GM23248 (cell line): ENCODE data around the gene ARFRP1. TPM values are rescaled to one million over a fixed set of nuclear protein-coding genes. Genes with fewer than 3 reads are reported as not detected.

Source experiments
- DNase-seq: peaks from one replicate; pipeline ENCODE4 v3.0.0-alpha.2; 2015
- H2AFZ ChIP-seq: fragments of 200-600 bp; sonication (generic); 2 replicates; pipeline ENCODE4 v1.6.1; 2016; ENCODE audit warnings: antibody characterized with exemption
- H3F3A ChIP-seq: fragments of 200-600 bp; sonication (generic); 2 replicates; pipeline ENCODE4 v1.6.1; 2016; ENCODE audit warnings: mild to moderate bottlenecking, antibody characterized with exemption, mixed run types; ENCODE audit not compliant: insufficient read depth
- H3K27ac ChIP-seq: fragments of 200-600 bp; sonication (generic); 2 replicates; pipeline ENCODE4 v1.5.1; 2016; ENCODE audit warnings: mild to moderate bottlenecking
- H3K27me3 ChIP-seq: fragments of 200-600 bp; sonication (generic); replicated peaks from 2 replicates; pipeline ENCODE4 v1.6.1; 2016; ENCODE audit warnings: mild to moderate bottlenecking; ENCODE audit not compliant: insufficient read depth
- H3K36me3 ChIP-seq: fragments of 200-600 bp; sonication (generic); 2 replicates; pipeline ENCODE4 v1.6.1; 2016; ENCODE audit warnings: low read depth, mild to moderate bottlenecking
- H3K4me1 ChIP-seq: fragments of 200-600 bp; sonication (generic); 2 replicates; pipeline ENCODE4 v1.6.1; 2016; ENCODE audit warnings: mild to moderate bottlenecking; ENCODE audit not compliant: insufficient read depth
- H3K4me2 ChIP-seq: fragments of 200-600 bp; sonication (generic); one replicate; pipeline ENCODE4 v1.6.1; 2016; ENCODE audit warnings: mild to moderate bottlenecking; ENCODE audit not compliant: unreplicated experiment
- H3K4me3 ChIP-seq: fragments of 200-600 bp; sonication (generic); 2 replicates; pipeline ENCODE4 v1.5.1; 2016; ENCODE audit warnings: mild to moderate bottlenecking
- H3K79me2 ChIP-seq: fragments of 200-600 bp; sonication (generic); 2 replicates; pipeline ENCODE4 v1.6.1; 2016; ENCODE audit warnings: mild to moderate bottlenecking; ENCODE audit not compliant: insufficient read depth
- H3K9ac ChIP-seq: fragments of 200-600 bp; sonication (generic); 2 replicates; pipeline ENCODE4 v1.6.1; 2016; ENCODE audit warnings: mild to moderate bottlenecking
- H3K9me2 ChIP-seq: fragments of 200-600 bp; sonication (generic); 2 replicates; pipeline ENCODE4 v1.6.1; 2016; ENCODE audit warnings: mixed run types, mild to moderate bottlenecking, moderate library complexity; ENCODE audit not compliant: insufficient read depth
- H3K9me3 ChIP-seq: fragments of 200-600 bp; sonication (generic); one replicate; pipeline ENCODE4 v1.6.1; 2017; ENCODE audit warnings: low read depth
- H4K20me1 ChIP-seq: fragments of 200-600 bp; sonication (generic); 2 replicates; pipeline ENCODE4 v1.6.0; 2016; ENCODE audit not compliant: insufficient read depth
- EZH2 ChIP-seq: fragments of 200-600 bp; sonication (generic); IDR thresholded peaks from 2 replicates; pipeline ENCODE4 v1.6.1; 2018; ENCODE audit warnings: antibody characterized with exemption, mild to moderate bottlenecking; ENCODE audit not compliant: insufficient read depth, poor library complexity, severe bottlenecking
- EZH2phosphoT487 ChIP-seq: fragments of 200-600 bp; sonication (generic); IDR thresholded peaks from 2 replicates; pipeline ENCODE4 v1.6.1; 2018; ENCODE audit warnings: antibody characterized with exemption, moderate library complexity, mild to moderate bottlenecking, low read depth; ENCODE audit not compliant: insufficient read depth
- WGBS, 2 experiments: methylation state at CpG; one replicate each; pipeline ENCODE4 v1.1.6; 2015 to 2017; ENCODE audit warnings: low lambda C conversion rate in 2 of 2, low coverage in 1 of 2; ENCODE audit errors: missing lambda C conversion rate in 2 of 2; 5-methylcytosine and 5-hydroxymethylcytosine counted together
- in situ Hi-C: fragments of 300-500 bp; cut with MboI; formaldehyde crosslinking; loops from 2 replicates; pipeline ENCODE4 v1.15.0; 2020
- polyA plus RNA-seq: library from polyadenylated mRNA; unstranded; fragments of >200 nt; fragmentation: Nextera tagmentation; extraction: Ambion mirVana; gene quantifications from 2 replicates; pipeline ENCODE4 v1.2.1, GENCODE V29; 2016
- total RNA-seq: library from RNA; depleted of rRNA; stranded (reverse); fragments of >200 nt; shearing (Covaris generic); gene quantifications from 2 replicates; pipeline ENCODE4 v1.2.3, GENCODE V29; 2014

ARFRP1 gene
- total and polyA plus RNA-seq, 2 experiments from 2014 or later: 57.6 to 61.4 TPM

DNA sequence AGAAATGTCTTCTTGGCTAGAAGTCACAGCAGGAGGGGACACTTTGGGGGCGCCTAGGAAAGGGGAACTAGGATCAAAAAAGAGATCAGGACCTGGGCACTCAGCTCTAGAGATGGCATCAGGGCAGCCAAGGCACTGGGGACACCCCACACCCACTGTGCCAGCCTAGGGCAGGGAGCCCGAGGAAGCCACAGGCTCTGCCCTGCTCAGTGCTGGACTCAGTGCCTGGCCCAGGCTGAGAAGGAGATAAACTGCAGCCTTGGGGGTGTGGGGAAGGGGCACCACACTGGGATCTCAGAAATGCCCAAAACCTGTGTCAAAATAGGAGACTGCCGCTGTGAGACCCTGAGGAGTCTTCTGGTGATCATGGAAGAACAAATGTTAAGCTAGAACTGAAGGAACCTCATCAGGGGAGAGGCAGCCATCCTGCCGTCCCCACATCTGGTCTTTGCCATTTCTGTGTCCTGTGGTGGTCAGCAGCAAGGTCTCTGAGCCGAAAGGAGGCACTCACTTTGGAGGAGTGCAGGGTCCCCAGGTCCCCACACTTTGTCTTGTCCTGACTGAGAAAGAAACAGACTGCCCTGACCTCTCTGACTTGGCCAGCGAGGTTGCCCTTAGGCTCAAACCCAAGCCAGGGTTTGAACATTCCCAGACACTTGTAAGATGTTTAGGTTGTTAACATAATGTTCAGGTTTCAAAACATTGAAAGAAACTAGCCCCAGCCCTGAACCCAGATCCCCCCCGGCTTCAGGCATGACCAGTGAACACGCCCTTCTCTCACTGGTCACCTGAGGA lies 2.3 kb downstream of the ARFRP1 start:
- peaks cover 6% of the 10 kb centered on the region; the same call in 1 of the 2 replicates for H3K36me3 ChIP-seq
- H2AFZ ChIP-seq: no peak overlapping the region
- no peaks in the 10 kb centered on the region for H3F3A ChIP-seq
- in situ Hi-C loops: no loop called here
- DNase-seq: no peak
- H3K9me2 ChIP-seq: no peaks in the 10 kb centered on the region
- no peak overlapping the region for H3K4me3 ChIP-seq
- H3K27me3 ChIP-seq: no peaks in the 10 kb centered on the region
- no peak for TF ChIP-seq EZH2phosphoT487
- no peak for TF ChIP-seq EZH2
- H4K20me1 ChIP-seq: no peaks in the 10 kb centered on the region
- 89% methylated on average over 8 of the region's 8 CpGs for WGBS, 2 experiments
- H3K27ac ChIP-seq: no peak overlapping the region
- peak overlapping the region; percentile 86 for H3K9ac ChIP-seq
- no peaks in the 10 kb centered on the region for H3K9me3 ChIP-seq
- H3K4me2 ChIP-seq: peak overlapping the region; percentile 87
- H3K4me1 ChIP-seq: peaks cover 17% of the 10 kb centered on the region; the same call in 1 of the 2 replicates
- H3K79me2 ChIP-seq: peaks cover 64% of the 10 kb centered on the region

DNA sequence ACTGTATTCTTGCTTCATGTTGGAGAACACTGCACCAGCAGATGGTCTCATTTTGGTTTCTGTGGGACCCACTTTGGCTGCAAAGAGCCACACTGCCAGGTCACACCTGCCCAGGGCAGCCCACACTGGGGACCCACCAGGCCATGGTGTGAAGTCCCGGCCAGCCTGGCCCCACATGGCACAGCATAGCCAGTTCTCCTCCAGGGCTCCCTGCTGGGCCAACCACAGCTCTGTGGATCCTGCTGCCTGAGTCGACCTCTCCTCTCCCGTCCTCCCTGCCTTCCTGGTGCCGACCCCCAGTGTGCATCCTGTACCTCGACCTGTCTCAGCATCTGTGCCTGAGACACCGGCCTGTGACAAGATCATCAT lies 3.0 kb downstream of the ARFRP1 start:
- no peak overlapping the region for H3K27ac ChIP-seq
- H3K4me1 ChIP-seq: peaks cover 20% of the 10 kb centered on the region
- no peaks in the 10 kb centered on the region for H4K20me1 ChIP-seq
- no peak for TF ChIP-seq EZH2phosphoT487
- H3K4me2 ChIP-seq: no peak overlapping the region
- WGBS, 2 experiments: 72% methylated on average over 6 of the region's 6 CpGs
- no peaks in the 10 kb centered on the region for H3K9me3 ChIP-seq
- H3K4me3 ChIP-seq: no peak overlapping the region
- 0 out of 2 replicates have a peak, but pooled peaks cover 3% of the 10 kb centered on the region for H3K36me3 ChIP-seq
- peak overlapping the region; percentile 86; the same call in 1 of the 2 replicates for H3K9ac ChIP-seq
- H3K9me2 ChIP-seq: no peaks in the 10 kb centered on the region
- H2AFZ ChIP-seq: no peak overlapping the region
- H3F3A ChIP-seq: no peaks in the 10 kb centered on the region
- peaks cover 64% of the 10 kb centered on the region for H3K79me2 ChIP-seq
- in situ Hi-C loops: no loop called here
- no peaks in the 10 kb centered on the region for H3K27me3 ChIP-seq
- DNase-seq: no peak

DNA sequence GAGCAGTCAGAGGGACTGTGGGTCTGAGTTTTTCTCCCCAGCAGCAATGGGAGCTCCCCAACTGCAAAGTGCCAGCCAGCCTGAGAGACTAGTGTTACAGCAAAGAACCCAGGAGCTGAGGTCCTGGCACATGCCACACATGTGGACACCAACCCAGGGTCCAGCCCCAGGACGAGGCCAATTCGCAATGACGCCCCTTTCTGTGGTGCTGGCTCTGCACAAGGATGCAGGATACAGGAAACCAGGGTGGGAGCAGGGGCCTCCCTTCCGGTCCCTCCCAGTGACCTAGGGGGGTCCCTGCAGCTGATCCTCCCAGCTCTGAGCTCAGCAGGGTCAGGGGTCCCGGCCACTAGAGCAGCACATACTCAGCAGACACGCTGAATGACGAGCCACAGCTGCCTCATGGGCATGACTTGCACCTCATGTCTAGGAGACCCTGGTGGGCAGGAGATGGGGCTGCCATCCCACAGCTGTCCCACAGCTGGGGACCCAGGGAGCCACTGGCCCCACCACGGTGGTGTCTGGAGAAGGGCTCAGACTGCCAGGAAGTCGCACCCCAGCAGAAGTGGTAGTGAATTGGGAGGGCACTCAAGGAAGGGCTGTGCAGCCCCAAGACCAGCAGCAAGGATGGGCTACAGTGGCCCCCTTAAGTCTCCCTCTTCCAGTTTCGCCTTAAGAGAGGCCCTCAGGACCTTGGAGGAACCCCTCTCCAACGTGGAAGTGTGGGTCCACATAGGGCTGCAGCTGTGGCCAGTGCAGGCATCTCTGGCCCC lies 3.6 kb downstream of the ARFRP1 start:
- Histone ChIP-seq H3K9me3 (no peaks in the 10 kb centered on the region), H2AFZ (no peak overlapping the region), H3K36me3 (0 out of 2 replicates have a peak, but pooled peaks cover 3% of the 10 kb centered on the region), H3K4me1 (peaks cover 24% of the 10 kb centered on the region), H3K27me3 (no peaks in the 10 kb centered on the region), H3K9me2 (no peaks in the 10 kb centered on the region), H3K9ac (no peak overlapping the region), H3K27ac (no peak overlapping the region), H3K4me3 (no peak overlapping the region), H4K20me1 (no peaks in the 10 kb centered on the region), H3F3A (no peaks in the 10 kb centered on the region), H3K4me2 (no peak overlapping the region), H3K79me2 (peaks cover 59% of the 10 kb centered on the region)
- 84% methylated on average over 10 to 11 of the region's 11 CpGs for WGBS, 2 experiments
- no peak for DNase-seq
- in situ Hi-C loops: no loop called here
- no peak for TF ChIP-seq EZH2
- TF ChIP-seq EZH2phosphoT487: no peak

DNA sequence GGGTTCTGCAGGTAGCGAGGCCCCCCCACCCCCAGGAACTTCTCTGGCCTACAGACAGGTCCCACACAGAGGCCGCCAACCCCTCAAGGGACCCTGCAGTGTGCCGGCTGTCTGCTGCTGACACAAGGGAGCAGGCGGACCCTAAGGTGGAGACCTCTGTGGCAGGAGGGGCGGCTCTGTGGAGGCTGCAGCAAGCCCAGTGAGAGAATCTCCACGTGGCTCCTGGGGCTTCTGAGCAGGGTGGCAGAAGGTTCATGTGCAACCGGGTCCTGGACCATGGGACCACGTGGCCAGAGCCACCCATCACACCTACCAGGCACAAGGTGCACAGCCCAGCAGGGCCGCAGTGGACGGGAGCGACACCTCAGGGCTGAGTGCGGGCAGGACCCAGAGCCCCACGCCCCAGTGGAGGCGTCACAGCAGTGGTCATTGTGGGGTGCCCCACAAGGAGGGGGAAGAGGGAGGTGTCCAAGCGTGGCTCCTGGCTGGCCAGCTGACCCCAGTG lies 4.3 kb downstream of the ARFRP1 start:
- 84 to 89% methylated on average over 14 to 15 of the region's 15 CpGs for WGBS, 2 experiments
- peaks cover 53% of the 10 kb centered on the region for H3K79me2 ChIP-seq
- TF ChIP-seq EZH2: no peak
- TF ChIP-seq EZH2phosphoT487: no peak

More for the DNA sequence above, 4.3 kb downstream of the ARFRP1 start:
- no peaks in the 10 kb centered on the region for H4K20me1 ChIP-seq
- H3K4me2 ChIP-seq: no peak overlapping the region
- no peak overlapping the region for H2AFZ ChIP-seq
- in situ Hi-C loops: no loop called here
- no peak for DNase-seq
- no peaks in the 10 kb centered on the region; the same call in 1 of the 2 replicates for H3F3A ChIP-seq
- H3K9me3 ChIP-seq: no peaks in the 10 kb centered on the region
- H3K4me1 ChIP-seq: peaks cover 26% of the 10 kb centered on the region
- 0 out of 2 replicates have a peak, but pooled peaks cover 3% of the 10 kb centered on the region for H3K36me3 ChIP-seq
- H3K4me3 ChIP-seq: no peak overlapping the region
- no peaks in the 10 kb centered on the region for H3K9me2 ChIP-seq
- H3K9ac ChIP-seq: no peak overlapping the region
- no peak overlapping the region for H3K27ac ChIP-seq
- no peaks in the 10 kb centered on the region for H3K27me3 ChIP-seq
